Osteoblast (primary cell): Measurements from ENCODE around the gene B3GNT4. TPM values are rescaled to one million over a fixed set of nuclear protein-coding genes. Genes with fewer than 3 reads are reported as not detected.

Experiments
- DNase-seq: peaks from one replicate; pipeline ENCODE4 v3.0.0; 2011; ENCODE audit warnings: low spot score, mixed read lengths; ENCODE audit not compliant: insufficient read length; ENCODE audit errors: missing footprints
- H2AFZ ChIP-seq: 2 replicates; pipeline ENCODE4 v1.6.0; 2011; ENCODE audit warnings: mild to moderate bottlenecking, low read length
- H3K27ac ChIP-seq: 2 replicates; pipeline ENCODE4 v1.5.1; 2011; ENCODE audit warnings: mild to moderate bottlenecking, low read depth, low read length, moderate library complexity
- H3K27me3 ChIP-seq: 2 replicates; pipeline ENCODE4 v1.6.0; 2012; ENCODE audit warnings: mild to moderate bottlenecking, control low read depth, inconsistent platforms, low read length, moderate library complexity; ENCODE audit not compliant: insufficient read depth
- H3K36me3 ChIP-seq: 2 replicates; pipeline ENCODE4 v1.5.1; 2011; ENCODE audit warnings: mild to moderate bottlenecking, low read length, control low read depth, moderate library complexity; ENCODE audit not compliant: insufficient read depth
- H3K4me1 ChIP-seq: 2 replicates; pipeline ENCODE4 v1.5.1; 2011; ENCODE audit warnings: mild to moderate bottlenecking, low read length, control low read depth, moderate library complexity; ENCODE audit not compliant: insufficient read depth
- H3K4me2 ChIP-seq: 2 replicates; pipeline ENCODE4 v1.6.0; 2011; ENCODE audit warnings: mild to moderate bottlenecking, low read length; ENCODE audit not compliant: insufficient read depth
- H3K4me3 ChIP-seq: fragments of 200-600 bp; sonication (generic); 3 replicates; pipeline ENCODE4 v1.5.1; 2012; ENCODE audit warnings: mild to moderate bottlenecking, low read length, inconsistent platforms; ENCODE audit not compliant: insufficient read depth
- H3K79me2 ChIP-seq: 2 replicates; pipeline ENCODE4 v1.6.0; 2012; ENCODE audit warnings: mild to moderate bottlenecking, low read length, control low read depth, inconsistent platforms; ENCODE audit not compliant: insufficient read depth
- H3K9me3 ChIP-seq: 2 replicates; pipeline ENCODE4 v1.5.1; 2011; ENCODE audit warnings: low read depth, low read length, control low read depth
- H4K20me1 ChIP-seq: 2 replicates; pipeline ENCODE4 v1.6.0; 2012; ENCODE audit warnings: mild to moderate bottlenecking, low read length, control low read depth; ENCODE audit not compliant: insufficient read depth
- total RNA-seq: library from RNA; depleted of rRNA; stranded (reverse); fragments of >200 nt; gene quantifications from 2 replicates; pipeline ENCODE4 v1.2.3, GENCODE V29; 2012
- TF ChIP-seq, protein P1 (sequence below): IDR thresholded peaks from 2 replicates; pipeline ENCODE4 v1.5.1; 2011; ENCODE audit warnings: mild to moderate bottlenecking, low read depth, low read length, moderate library complexity; ENCODE audit errors: extremely low read depth

Gene B3GNT4
- total RNA-seq, 1 donor: not detected

DNA sequence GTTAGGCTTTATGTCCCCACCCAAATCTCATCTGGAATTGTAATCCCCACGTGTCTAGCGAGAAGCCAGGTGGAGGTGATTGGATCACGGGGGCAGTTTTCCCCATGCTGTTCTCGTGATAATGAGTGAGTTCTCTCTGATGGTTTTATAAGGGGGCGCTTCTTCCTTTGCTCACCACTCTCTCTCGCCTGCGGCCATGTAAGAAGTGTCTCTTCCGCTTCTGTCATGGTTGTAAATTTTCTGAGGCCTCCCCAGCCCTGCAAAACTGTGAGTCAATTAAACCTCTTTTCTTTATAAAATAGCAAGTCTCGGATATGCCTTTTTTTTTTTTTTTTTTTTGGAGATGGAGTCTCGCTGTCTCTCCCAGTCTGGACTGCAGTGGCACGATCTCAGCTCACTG, 42.7 kb upstream of the B3GNT4 start:
- DNase-seq: no peak
- H3K79me2 ChIP-seq: no peaks in the 10 kb centered on the region
- no peak overlapping the region for H3K27ac ChIP-seq
- peaks cover 8% of the 10 kb centered on the region for H3K27me3 ChIP-seq
- TF ChIP-seq, protein P1, sequence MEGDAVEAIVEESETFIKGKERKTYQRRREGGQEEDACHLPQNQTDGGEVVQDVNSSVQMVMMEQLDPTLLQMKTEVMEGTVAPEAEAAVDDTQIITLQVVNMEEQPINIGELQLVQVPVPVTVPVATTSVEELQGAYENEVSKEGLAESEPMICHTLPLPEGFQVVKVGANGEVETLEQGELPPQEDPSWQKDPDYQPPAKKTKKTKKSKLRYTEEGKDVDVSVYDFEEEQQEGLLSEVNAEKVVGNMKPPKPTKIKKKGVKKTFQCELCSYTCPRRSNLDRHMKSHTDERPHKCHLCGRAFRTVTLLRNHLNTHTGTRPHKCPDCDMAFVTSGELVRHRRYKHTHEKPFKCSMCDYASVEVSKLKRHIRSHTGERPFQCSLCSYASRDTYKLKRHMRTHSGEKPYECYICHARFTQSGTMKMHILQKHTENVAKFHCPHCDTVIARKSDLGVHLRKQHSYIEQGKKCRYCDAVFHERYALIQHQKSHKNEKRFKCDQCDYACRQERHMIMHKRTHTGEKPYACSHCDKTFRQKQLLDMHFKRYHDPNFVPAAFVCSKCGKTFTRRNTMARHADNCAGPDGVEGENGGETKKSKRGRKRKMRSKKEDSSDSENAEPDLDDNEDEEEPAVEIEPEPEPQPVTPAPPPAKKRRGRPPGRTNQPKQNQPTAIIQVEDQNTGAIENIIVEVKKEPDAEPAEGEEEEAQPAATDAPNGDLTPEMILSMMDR: no peak
- no peak overlapping the region for H2AFZ ChIP-seq
- no peak overlapping the region for H3K4me3 ChIP-seq
- H4K20me1 ChIP-seq: no peaks in the 10 kb centered on the region
- no peaks in the 10 kb centered on the region for H3K9me3 ChIP-seq
- no peaks in the 10 kb centered on the region for H3K4me1 ChIP-seq
- no peak overlapping the region for H3K4me2 ChIP-seq
- no peaks in the 10 kb centered on the region for H3K36me3 ChIP-seq

DNA sequence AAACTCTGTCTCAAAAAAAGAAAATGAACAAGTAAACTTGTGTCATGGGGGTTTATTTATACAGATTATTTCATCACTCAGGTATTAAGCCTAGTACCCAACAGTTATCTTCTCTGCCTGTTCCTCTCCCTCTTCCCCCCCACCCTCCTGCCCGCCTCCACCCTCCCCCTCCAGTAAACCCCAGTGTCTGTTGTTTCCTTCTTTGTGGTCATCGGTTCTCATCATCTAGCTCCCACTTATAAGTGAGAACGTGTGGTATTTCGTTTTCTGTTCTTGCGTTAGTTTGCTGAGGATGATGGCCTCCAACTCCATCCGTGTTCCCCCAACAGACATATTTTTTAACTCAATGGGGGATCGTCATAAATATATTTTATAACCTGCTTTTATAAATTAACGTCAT, 41.8 kb upstream of the B3GNT4 start:
- no peak overlapping the region for H3K27ac ChIP-seq
- no peak overlapping the region for H2AFZ ChIP-seq
- no peaks in the 10 kb centered on the region for H3K36me3 ChIP-seq
- TF ChIP-seq, protein P1: no peak
- H3K4me1 ChIP-seq: no peaks in the 10 kb centered on the region
- no peaks in the 10 kb centered on the region for H3K9me3 ChIP-seq
- H3K4me3 ChIP-seq: no peak overlapping the region
- no peaks in the 10 kb centered on the region for H3K79me2 ChIP-seq
- DNase-seq: no peak
- H4K20me1 ChIP-seq: no peaks in the 10 kb centered on the region
- no peak overlapping the region for H3K4me2 ChIP-seq
- H3K27me3 ChIP-seq: peaks cover 5% of the 10 kb centered on the region

DNA sequence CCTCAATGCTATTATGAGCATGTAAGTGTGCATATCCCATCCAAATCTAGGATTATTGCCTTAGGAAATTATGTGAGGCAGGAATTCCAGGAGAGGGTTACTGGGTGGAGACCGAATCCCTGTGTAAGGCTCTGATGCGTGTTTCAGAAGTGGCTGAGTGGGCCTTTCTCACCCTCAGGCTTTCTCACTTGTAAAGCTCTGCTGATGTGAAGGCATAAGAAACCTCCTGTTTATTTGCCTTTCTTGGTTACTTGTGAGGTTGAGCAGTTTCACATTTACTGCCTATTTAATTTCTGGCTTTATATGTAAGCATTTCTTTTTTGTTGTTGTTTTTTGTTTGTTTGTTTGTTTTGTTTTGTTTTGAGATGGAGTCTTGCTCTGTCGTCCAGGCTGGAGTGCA, 40.5 kb upstream of the B3GNT4 start:
- Histone ChIP-seq H3K4me1 (no peaks in the 10 kb centered on the region), H3K27me3 (peaks cover 5% of the 10 kb centered on the region), H2AFZ (no peak overlapping the region), H3K4me2 (no peak overlapping the region), H3K36me3 (no peaks in the 10 kb centered on the region), H4K20me1 (no peaks in the 10 kb centered on the region), H3K27ac (no peak overlapping the region), H3K79me2 (no peaks in the 10 kb centered on the region), H3K9me3 (no peaks in the 10 kb centered on the region), H3K4me3 (no peak overlapping the region)
- TF ChIP-seq, protein P1: no peak
- DNase-seq: no peak

DNA sequence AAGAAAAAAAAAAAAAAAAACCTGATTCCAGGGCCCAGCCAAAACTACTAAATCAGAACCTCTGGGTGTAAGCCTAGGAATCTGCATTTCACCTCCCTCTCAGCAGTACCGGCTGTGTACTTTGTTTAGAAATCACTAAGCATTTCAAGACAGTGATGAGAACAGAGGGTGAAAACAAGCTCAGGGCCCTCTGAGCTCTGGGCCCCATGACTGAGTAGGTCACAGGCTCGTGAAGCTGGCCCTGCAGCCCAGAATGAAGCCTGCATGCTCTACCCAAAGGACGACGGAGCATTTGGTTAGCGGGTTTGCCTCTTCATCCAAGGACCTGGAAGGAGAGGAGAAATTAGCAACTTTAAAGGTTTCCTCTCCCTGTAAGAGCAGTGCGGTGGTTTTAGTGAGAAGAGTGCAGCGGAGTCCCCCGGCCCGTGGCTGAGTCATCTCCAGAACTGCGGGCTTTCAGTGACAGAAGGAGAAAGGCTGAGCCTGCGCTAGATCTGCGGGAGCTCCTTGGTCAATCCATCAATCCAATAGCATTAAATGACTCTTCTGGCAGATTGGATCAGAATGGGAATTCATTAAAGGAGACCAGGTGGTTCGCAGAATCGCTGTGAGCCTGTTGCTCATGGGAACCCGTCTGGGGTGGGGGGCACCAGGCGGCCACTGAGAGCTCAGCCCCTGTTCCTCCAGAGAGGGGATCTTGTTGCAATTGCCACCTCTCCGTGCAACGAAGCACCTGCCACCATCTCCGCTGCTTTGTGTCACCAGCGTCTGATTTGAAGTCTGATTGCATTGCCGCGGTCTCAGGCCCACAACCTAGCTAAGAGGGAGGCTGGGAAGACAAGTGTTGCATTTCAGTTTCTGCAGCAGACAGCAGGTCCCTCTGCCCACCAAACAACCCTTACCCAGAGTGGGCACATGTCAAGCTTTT, 36.8 kb upstream of the B3GNT4 start:
- H4K20me1 ChIP-seq: no peaks in the 10 kb centered on the region
- DNase-seq: no peak
- H3K79me2 ChIP-seq: no peaks in the 10 kb centered on the region
- no peak overlapping the region for H2AFZ ChIP-seq
- H3K9me3 ChIP-seq: no peaks in the 10 kb centered on the region
- no peak overlapping the region for H3K27ac ChIP-seq
- H3K4me1 ChIP-seq: no peaks in the 10 kb centered on the region
- H3K27me3 ChIP-seq: peaks cover 5% of the 10 kb centered on the region
- TF ChIP-seq, protein P1: no peak
- H3K4me2 ChIP-seq: no peak overlapping the region
- no peaks in the 10 kb centered on the region for H3K36me3 ChIP-seq
- H3K4me3 ChIP-seq: no peak overlapping the region
